ENCODE data around the gene SH3PXD2A.

SH3PXD2A gene

DNA sequence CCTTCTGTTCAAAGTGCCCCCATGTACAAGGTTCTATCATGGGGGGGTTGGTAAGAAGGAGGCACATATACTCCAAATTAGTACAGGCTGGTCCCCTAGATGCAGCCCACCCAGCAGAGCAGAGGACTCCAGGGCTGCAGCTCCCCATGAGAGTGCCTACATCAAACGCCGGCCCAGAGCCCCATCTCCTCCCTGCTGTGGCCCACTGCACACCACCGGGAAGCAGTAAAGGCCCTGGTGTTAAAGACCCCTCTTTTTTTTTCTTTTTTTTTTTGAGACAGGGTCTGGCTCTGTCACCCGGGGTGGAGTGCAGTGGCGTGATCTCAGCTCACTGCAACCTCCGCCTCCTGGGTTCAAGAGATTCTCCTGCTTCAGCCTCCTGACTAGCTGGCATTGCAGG is 47.4 kb downstream of the SH3PXD2A start:
- no peak for DNase-seq (ENCODE audit: low spot score in 2 of 2)
- ATAC-seq (replicated peaks; ENCODE audit: extremely low read depth, poor library complexity, severe bottlenecking): no peak
- no peak overlapping the region for H3K27ac Mint-ChIP-seq (ENCODE audit: low read depth)
- H3K36me3 Mint-ChIP-seq (ENCODE audit: insufficient read depth): no peaks in the 10 kb centered on the region
- no peak overlapping the region for H3K4me3 Mint-ChIP-seq
- H3K9me3 Mint-ChIP-seq: no peaks in the 10 kb centered on the region
- H3K27me3 Mint-ChIP-seq: no peaks in the 10 kb centered on the region
- H3K4me1 Mint-ChIP-seq: peaks cover 8% of the 10 kb centered on the region

DNA sequence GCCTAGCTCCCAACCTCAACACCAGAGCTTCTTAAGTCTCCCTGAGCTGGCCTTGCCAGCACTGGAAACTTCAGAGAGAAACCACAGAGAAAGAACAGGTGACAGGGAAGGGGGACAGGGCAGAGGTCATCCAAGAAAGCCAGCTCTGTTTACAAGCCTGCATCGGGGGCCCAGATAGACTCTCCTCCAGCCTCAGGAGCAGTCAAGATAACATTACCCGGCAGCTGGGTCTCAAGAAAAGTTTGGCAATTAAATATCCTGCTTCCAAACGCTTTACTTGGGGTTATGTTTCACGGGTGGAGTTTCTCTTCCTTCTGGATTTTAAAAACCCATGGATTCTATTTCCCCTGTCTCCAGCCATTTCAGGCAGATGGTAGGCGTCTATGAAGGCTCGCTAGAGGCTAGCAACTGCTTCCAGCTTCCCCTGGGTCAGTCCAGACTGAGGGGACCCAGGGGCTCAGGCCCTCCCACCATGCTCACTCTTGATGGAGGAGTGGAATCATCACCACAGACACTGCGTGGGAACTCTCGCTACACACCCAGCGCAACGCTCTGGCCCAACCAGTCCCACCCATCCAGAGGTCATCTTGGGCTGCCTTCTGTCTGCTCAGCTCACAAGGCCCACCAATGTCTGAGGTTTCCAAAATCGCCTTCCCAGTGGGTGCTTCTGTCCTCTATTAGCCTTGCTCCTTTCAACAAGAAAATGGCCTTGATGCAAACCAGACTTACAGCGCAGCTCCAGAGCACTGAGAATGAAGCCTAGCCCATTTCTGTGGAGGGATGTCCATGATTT is 48.8 kb downstream of the SH3PXD2A start:
- Mint-ChIP-seq H3K4me3 (no peak overlapping the region), H3K27me3 (no peaks in the 10 kb centered on the region), H3K36me3 (ENCODE audit: insufficient read depth) (no peaks in the 10 kb centered on the region), H3K9me3 (no peaks in the 10 kb centered on the region), H3K27ac (ENCODE audit: low read depth) (peak overlapping the region; percentile 32), H3K4me1 (peaks cover 8% of the 10 kb centered on the region)
- ATAC-seq (replicated peaks; ENCODE audit: extremely low read depth, poor library complexity, severe bottlenecking) (no peak), DNase-seq (ENCODE audit: low spot score in 2 of 2) (no peak)

DNA sequence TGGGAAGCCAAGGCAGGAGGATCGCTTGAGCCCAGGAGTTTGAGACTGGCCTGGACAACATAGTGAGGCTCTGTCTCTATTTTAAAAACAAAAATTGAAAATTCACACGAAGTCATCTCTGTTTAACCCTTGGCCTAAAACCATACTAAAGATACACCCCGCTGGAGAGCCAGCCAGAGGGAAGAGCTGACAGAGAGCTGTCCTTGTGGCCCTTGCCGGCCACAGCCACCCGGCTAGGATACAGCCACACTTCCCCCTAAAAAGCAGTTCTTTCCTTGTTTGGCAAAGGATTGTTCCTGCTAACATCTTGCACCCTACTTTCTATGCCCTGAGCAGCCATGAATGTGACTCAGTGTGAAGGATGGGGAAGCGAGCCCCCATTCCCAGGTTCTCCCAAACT is 49.6 kb downstream of the SH3PXD2A start:
- ATAC-seq (replicated peaks; ENCODE audit: extremely low read depth, poor library complexity, severe bottlenecking) (no peak), DNase-seq (ENCODE audit: low spot score in 2 of 2) (no peak)
- peak overlapping the region; percentile 32 for H3K27ac Mint-ChIP-seq (ENCODE audit: low read depth)
- H3K4me3 Mint-ChIP-seq: no peak overlapping the region
- H3K4me1 Mint-ChIP-seq: peaks cover 13% of the 10 kb centered on the region
- H3K27me3 Mint-ChIP-seq: no peaks in the 10 kb centered on the region
- no peaks in the 10 kb centered on the region for H3K36me3 Mint-ChIP-seq (ENCODE audit: insufficient read depth)
- no peaks in the 10 kb centered on the region for H3K9me3 Mint-ChIP-seq

DNA sequence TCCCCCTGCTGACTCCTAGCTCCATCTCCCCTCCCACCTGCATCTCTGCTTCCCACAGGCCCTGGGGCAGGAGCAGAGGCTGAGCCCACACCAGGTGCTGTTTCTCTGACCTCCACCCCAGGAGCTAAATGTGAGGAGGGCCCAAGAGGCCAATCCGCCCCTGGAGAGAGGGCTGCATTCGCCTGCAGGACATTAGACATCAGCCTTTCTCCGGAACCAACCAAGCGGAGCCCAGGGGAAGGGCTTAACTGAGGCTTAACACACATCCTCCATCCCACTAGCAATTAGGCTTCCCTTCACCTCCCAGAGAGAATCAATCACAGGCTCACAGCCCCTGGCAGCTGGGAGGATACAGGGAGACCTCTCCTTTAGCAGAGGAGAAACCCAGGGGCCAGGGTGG is 50.5 kb downstream of the SH3PXD2A start:
- Mint-ChIP-seq H3K4me1 (peaks cover 21% of the 10 kb centered on the region), H3K27me3 (no peaks in the 10 kb centered on the region), H3K9me3 (no peaks in the 10 kb centered on the region), H3K36me3 (ENCODE audit: insufficient read depth) (no peaks in the 10 kb centered on the region), H3K4me3 (no peak overlapping the region), H3K27ac (ENCODE audit: low read depth) (no peak overlapping the region)
- DNase-seq (ENCODE audit: low spot score in 2 of 2): no peak
- ATAC-seq (replicated peaks; ENCODE audit: extremely low read depth, poor library complexity, severe bottlenecking): no peak

DNA sequence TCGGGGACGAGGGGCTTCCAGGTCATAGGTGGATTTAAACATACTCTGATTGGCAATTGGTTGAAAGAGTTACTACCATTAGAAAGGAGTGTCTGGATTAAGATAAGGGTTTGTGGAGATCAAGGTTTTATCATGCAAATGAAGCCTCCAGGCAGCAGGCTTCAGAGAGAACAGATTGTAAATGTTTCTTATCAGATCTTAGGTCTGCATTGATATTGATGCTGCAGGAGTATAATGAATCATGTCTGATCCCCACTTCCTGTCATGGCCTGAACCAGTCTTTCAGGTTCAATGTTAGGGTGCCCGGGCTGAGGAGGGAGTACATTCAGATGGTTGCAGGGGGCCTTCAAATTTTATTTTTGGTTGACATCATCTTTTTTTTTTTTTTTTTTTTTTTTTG is 51.4 kb downstream of the SH3PXD2A start:
- H3K4me3 Mint-ChIP-seq: no peak overlapping the region
- no peak overlapping the region for H3K27ac Mint-ChIP-seq (ENCODE audit: low read depth)
- DNase-seq (ENCODE audit: low spot score in 2 of 2) (no peak), ATAC-seq (replicated peaks; ENCODE audit: extremely low read depth, poor library complexity, severe bottlenecking) (peak; percentile 31)
- H3K4me1 Mint-ChIP-seq: peaks cover 21% of the 10 kb centered on the region
- H3K9me3 Mint-ChIP-seq: no peaks in the 10 kb centered on the region
- no peaks in the 10 kb centered on the region for H3K27me3 Mint-ChIP-seq
- no peaks in the 10 kb centered on the region for H3K36me3 Mint-ChIP-seq (ENCODE audit: insufficient read depth)

DNA sequence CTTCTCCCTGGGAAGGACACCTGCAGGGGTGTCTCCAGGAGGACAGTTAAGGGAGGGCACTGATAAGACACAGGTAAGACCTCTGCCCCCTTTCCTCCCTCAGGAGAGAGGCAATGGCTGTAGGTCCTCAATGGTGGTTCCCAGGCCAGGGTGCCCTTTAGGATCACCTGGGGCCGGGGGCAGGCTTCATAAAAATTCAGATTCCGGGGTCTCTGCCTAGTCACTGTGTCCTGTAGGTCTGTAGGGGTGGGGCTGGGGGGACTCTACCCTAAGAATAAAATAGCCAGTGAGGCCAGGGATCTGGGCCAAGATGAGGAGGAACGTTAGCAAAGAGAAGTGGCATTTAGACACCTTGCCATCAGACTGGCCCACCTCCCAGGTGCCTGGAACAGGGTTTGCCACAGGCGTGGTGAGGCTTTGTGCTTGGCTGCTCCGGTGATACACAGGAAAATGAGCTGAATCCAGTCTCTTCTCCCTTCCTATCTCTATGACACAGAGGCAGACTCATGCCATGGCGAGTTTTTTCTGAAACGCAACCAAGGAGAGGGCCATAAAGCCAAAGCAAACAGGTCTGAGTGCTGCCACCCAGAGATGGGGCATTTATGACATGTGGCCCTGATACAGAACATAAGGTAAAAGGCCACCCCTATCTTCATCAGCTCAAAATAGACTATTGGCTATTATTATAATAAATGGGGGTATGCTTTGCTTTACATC is 52.6 kb downstream of the SH3PXD2A start:
- Mint-ChIP-seq H3K27ac (ENCODE audit: low read depth) (no peak overlapping the region), H3K27me3 (no peaks in the 10 kb centered on the region), H3K4me1 (peaks cover 21% of the 10 kb centered on the region), H3K4me3 (no peak overlapping the region), H3K36me3 (ENCODE audit: insufficient read depth) (no peaks in the 10 kb centered on the region), H3K9me3 (no peaks in the 10 kb centered on the region)
- DNase-seq (ENCODE audit: low spot score in 2 of 2) (no peak), ATAC-seq (replicated peaks; ENCODE audit: extremely low read depth, poor library complexity, severe bottlenecking) (no peak)

DNA sequence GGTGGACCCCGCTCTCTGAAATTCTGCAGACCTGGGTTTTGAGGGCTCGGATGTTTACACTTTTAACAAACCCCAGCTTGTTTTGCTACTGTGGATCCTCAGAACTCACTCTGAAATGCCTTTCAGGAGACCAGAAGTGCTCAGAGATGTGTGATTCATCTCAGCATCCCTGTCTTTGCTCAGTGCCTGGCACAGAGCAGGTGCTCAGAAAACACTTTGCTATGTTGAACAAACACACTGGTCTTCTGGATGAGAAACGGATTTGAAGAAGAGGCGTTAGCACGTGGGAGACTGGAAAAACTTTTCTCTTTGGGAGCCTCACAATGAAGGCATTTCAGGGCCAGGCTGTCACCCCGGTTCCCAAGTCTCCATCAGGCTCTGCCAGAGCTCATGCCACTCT is 53.3 kb downstream of the SH3PXD2A start:
- Mint-ChIP-seq H3K4me1 (peaks cover 21% of the 10 kb centered on the region), H3K4me3 (no peak overlapping the region), H3K27ac (ENCODE audit: low read depth) (no peak overlapping the region), H3K36me3 (ENCODE audit: insufficient read depth) (no peaks in the 10 kb centered on the region), H3K27me3 (no peaks in the 10 kb centered on the region), H3K9me3 (no peaks in the 10 kb centered on the region)
- no peak for ATAC-seq (replicated peaks; ENCODE audit: extremely low read depth, poor library complexity, severe bottlenecking)
- DNase-seq (ENCODE audit: low spot score in 2 of 2): no peak

DNA sequence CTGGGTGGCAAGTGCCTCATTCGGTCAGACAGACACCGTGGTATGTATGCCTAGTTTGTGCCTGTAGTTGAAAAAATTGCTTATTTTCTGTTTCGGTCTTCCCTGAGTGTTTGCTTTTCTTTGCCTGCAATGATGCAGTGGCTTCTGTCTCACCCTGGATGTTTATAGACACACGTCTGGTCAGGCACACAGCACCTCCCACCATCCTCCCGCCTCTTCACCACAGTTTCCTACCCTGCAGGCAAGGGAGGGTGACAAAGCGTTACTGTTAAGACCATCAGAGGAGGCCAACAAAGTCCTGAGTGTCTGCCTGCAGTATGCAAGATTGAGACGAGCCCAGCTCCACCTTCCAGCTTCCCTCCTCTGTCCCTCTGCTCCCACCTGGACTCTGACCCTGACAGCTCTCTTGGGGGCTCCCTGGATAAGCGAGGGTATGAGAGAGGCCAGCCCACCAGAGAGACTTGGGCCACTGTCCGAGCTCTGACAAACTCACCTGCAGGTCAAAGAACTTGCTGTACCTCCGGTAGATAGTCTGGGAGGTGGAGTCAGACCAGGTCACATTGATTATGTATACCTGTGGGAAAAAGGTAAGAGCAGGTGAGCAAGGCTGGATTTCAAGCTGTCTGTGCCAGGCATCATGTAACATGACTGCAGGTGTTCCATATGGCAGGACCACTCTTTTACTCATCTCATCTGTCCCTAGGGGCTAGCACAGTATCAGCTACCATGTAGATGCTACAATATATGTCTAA is 54.4 kb downstream of the SH3PXD2A start:
- Mint-ChIP-seq H3K36me3 (ENCODE audit: insufficient read depth) (no peaks in the 10 kb centered on the region), H3K4me1 (peaks cover 21% of the 10 kb centered on the region), H3K27ac (ENCODE audit: low read depth) (peak overlapping the region; percentile 81), H3K27me3 (no peaks in the 10 kb centered on the region), H3K4me3 (peak overlapping the region; percentile 47), H3K9me3 (no peaks in the 10 kb centered on the region)
- DNase-seq (ENCODE audit: low spot score in 2 of 2) (peak in 1 of 2 donors; percentile 57), ATAC-seq (replicated peaks; ENCODE audit: extremely low read depth, poor library complexity, severe bottlenecking) (peak; percentile 89)

DNA sequence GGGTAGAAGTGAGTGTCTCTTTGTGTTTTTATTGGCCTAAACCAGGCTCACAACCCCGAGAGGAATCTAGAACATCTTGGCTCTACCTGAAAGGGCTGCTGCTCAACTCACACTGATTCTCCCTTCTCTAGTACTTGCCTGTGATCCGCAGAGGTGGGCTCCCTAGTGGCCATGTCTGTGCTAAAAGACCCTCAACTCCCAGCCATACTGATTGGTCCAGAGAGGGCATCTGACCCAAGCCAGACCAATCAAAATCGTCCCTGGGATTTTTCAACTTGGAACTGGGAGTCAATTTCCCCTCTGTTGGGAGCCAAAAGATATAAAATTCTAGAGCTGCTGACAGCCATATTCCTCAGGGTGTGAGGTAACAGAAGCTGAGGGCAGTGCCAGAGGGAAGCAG is 55.3 kb downstream of the SH3PXD2A start:
- Mint-ChIP-seq H3K9me3 (no peaks in the 10 kb centered on the region), H3K27ac (ENCODE audit: low read depth) (peak overlapping the region; percentile 81), H3K36me3 (ENCODE audit: insufficient read depth) (no peaks in the 10 kb centered on the region), H3K27me3 (no peaks in the 10 kb centered on the region), H3K4me1 (peaks cover 21% of the 10 kb centered on the region), H3K4me3 (peak overlapping the region; percentile 47)
- DNase-seq (ENCODE audit: low spot score in 2 of 2) (no peak), ATAC-seq (replicated peaks; ENCODE audit: extremely low read depth, poor library complexity, severe bottlenecking) (no peak)

DNA sequence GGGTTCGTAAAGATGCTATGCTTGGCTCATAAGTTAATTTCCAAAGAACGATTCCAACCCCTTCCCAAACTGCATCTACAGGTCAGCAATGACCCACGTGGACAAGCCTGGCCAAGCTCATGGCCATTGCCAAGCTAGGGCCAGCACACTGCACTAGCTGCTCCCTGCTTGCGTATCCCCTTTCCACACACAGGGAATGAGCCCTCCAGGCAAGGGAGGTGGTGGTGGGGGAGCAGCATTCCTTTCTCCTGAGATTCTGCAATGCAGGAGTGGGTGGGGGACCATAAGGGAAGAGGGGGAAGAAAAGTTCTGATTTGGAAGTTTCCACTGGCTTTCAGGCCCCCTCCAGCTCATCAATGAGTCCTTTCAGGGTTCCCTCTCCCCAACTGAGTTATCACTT is 56.0 kb downstream of the SH3PXD2A start:
- ATAC-seq (replicated peaks; ENCODE audit: extremely low read depth, poor library complexity, severe bottlenecking) (no peak), DNase-seq (ENCODE audit: low spot score in 2 of 2) (no peak)
- Mint-ChIP-seq H3K27ac (ENCODE audit: low read depth) (no peak overlapping the region), H3K4me3 (no peak overlapping the region), H3K4me1 (peaks cover 21% of the 10 kb centered on the region), H3K27me3 (no peaks in the 10 kb centered on the region), H3K36me3 (ENCODE audit: insufficient read depth) (no peaks in the 10 kb centered on the region), H3K9me3 (no peaks in the 10 kb centered on the region)

DNA sequence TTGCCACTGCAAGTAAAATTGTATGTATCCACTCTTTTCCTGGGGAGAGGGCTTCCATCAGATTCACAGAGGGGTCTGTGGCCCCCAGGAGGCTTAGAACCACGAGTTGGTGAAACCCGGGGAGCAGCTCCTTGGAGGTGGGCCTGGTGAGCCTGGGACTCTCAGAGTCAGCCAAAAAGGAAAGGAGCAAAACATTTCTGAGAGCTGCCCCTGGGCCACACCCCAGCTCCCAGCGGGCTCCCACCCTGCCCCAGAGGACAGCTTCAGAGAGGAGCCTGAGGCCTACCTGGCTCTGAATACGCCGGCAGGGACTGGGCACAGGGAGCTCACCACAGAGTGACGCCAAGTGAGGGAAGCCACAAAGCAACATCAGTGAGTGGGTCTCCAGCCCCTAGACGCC is 56.9 kb downstream of the SH3PXD2A start:
- H3K9me3 Mint-ChIP-seq: no peaks in the 10 kb centered on the region
- peaks cover 13% of the 10 kb centered on the region for H3K4me1 Mint-ChIP-seq
- peak overlapping the region; percentile 61 for H3K27ac Mint-ChIP-seq (ENCODE audit: low read depth)
- no peaks in the 10 kb centered on the region for H3K36me3 Mint-ChIP-seq (ENCODE audit: insufficient read depth)
- H3K27me3 Mint-ChIP-seq: no peaks in the 10 kb centered on the region
- no peak for DNase-seq (ENCODE audit: low spot score in 2 of 2)
- H3K4me3 Mint-ChIP-seq: no peak overlapping the region
- ATAC-seq (replicated peaks; ENCODE audit: extremely low read depth, poor library complexity, severe bottlenecking): no peak

DNA sequence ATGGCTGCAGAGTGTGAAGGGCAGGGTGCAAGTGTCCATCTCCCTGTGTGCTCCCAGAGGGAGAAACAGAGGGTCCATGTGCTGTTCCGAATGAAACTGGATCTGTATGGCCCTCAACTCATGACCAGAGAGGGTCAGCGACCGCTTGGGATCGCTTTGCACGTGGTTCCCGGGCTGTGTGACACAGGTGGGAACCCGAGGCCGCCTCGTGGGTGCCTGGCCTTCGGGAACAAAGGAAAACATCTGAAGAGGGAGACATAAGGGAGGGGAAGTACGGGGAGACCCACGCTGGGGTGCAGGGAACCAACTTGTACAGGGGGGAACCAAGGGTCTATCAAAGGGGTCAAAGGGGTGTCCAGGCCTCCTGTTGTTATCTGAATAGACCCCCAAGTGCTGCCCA is 57.5 kb downstream of the SH3PXD2A start:
- ATAC-seq (replicated peaks; ENCODE audit: extremely low read depth, poor library complexity, severe bottlenecking) (no peak), DNase-seq (ENCODE audit: low spot score in 2 of 2) (no peak)
- Mint-ChIP-seq H3K4me1 (peaks cover 13% of the 10 kb centered on the region), H3K27ac (ENCODE audit: low read depth) (no peak overlapping the region), H3K9me3 (no peaks in the 10 kb centered on the region), H3K4me3 (no peak overlapping the region), H3K36me3 (ENCODE audit: insufficient read depth) (no peaks in the 10 kb centered on the region), H3K27me3 (no peaks in the 10 kb centered on the region)
